ENCODE data around the gene FOXP2.

DNA sequence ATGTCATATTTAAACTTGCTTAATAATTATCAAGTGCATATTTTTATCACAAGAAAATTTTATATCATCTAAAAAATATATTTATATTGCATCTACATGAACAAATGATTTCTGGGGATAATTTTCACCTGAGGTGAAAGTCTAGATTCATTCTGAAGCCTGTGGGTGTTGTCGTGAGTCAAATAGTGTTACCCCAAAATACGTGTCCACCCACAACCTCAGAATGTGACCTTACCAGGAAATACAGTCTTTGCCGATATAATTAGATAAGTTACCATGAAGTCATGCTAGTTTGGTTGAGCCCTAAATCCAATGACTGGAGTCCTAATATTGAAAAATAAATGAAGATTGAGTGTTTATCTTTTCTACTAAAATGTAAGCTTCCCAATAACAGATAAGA, 304.2 kb downstream of the FOXP2 start:
- TF ChIP-seq, protein P1, sequence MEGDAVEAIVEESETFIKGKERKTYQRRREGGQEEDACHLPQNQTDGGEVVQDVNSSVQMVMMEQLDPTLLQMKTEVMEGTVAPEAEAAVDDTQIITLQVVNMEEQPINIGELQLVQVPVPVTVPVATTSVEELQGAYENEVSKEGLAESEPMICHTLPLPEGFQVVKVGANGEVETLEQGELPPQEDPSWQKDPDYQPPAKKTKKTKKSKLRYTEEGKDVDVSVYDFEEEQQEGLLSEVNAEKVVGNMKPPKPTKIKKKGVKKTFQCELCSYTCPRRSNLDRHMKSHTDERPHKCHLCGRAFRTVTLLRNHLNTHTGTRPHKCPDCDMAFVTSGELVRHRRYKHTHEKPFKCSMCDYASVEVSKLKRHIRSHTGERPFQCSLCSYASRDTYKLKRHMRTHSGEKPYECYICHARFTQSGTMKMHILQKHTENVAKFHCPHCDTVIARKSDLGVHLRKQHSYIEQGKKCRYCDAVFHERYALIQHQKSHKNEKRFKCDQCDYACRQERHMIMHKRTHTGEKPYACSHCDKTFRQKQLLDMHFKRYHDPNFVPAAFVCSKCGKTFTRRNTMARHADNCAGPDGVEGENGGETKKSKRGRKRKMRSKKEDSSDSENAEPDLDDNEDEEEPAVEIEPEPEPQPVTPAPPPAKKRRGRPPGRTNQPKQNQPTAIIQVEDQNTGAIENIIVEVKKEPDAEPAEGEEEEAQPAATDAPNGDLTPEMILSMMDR (CRISPR knock-in tag; IDR thresholded peaks at IDR 0.05) = no peak
- no peak for TF ChIP-seq NONO (IDR thresholded peaks at IDR 0.05)
- TF ChIP-seq NONO (CRISPR knock-in tag; conservative IDR thresholded peaks at IDR 0.05) = no peak
- no peak for TF ChIP-seq POLR2AphosphoS5 (IDR thresholded peaks at IDR 0.05; ENCODE audit: low read depth, low read length)
- TF ChIP-seq GABPA (IDR thresholded peaks at IDR 0.05; ENCODE audit: low read depth, low read length) = no peak
- no peak for TF ChIP-seq GABPA (CRISPR knock-in tag; IDR thresholded peaks at IDR 0.05; ENCODE audit: low read depth)
- no peak for TF ChIP-seq JUND (CRISPR knock-in tag; IDR thresholded peaks at IDR 0.05)
- TF ChIP-seq EZH2 (conservative IDR thresholded peaks at IDR 0.05; ENCODE audit: low read depth, low read length) = no peak
- TF ChIP-seq, protein P2, sequence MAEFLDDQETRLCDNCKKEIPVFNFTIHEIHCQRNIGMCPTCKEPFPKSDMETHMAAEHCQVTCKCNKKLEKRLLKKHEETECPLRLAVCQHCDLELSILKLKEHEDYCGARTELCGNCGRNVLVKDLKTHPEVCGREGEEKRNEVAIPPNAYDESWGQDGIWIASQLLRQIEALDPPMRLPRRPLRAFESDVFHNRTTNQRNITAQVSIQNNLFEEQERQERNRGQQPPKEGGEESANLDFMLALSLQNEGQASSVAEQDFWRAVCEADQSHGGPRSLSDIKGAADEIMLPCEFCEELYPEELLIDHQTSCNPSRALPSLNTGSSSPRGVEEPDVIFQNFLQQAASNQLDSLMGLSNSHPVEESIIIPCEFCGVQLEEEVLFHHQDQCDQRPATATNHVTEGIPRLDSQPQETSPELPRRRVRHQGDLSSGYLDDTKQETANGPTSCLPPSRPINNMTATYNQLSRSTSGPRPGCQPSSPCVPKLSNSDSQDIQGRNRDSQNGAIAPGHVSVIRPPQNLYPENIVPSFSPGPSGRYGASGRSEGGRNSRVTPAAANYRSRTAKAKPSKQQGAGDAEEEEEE (CRISPR knock-in tag; IDR thresholded peaks at IDR 0.05; ENCODE audit: borderline replicate concordance) = no peak
- TF ChIP-seq MAFK (conservative IDR thresholded peaks at IDR 0.05 in 1 of 2, IDR thresholded peaks at IDR 0.05 in 1 of 2; ENCODE audit: low read length in 2 of 2) = no peak
- TF ChIP-seq, protein P3, sequence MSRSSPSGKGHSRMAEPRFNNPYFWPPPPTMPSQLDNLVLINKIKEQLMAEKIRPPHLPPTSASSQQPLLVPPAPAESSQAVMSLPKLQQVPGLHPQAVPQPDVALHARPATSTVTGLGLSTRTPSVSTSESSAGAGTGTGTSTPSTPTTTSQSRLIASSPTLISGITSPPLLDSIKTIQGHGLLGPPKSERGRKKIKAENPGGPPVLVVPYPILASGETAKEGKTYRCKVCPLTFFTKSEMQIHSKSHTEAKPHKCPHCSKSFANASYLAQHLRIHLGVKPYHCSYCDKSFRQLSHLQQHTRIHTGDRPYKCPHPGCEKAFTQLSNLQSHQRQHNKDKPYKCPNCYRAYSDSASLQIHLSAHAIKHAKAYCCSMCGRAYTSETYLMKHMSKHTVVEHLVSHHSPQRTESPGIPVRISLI (CRISPR knock-in tag; IDR thresholded peaks at IDR 0.05; ENCODE audit: borderline replicate concordance) = no peak
- no peak for TF ChIP-seq NFIC (IDR thresholded peaks at IDR 0.05; ENCODE audit: low read length)
